CD4-positive, alpha-beta T cell treated with Interleukin-1 beta for 1 hour (primary cell): ENCODE measurements around the gene MXRA7.
A peak's percentile ranks its signal among the peaks of the same experiment; 100 is the strongest.
"Not testable (repeated sequence)": the region's sequence is repeated elsewhere in the genome, so short reads cannot be mapped to it uniquely, and the experiment has no call there.

Source experiments
- DNase-seq, 2 donors: peaks; one replicate each; pipeline ENCODE4 v3.0.0-alpha.2; 2020 to 2022

Gene MXRA7

GRCh38 chr17:76710863-76711611 is at the start of gene MXRA7:
Gene MXRA7, minus strand, starts transcription at chr17:76710965. Its CDS starts 19 bp downstream, at chr17:76710946.
- peak; percentile 62 to 64 for DNase-seq

GRCh38 chr17:76758570-76758969 is 47.8 kb upstream of the MXRA7 start:
- DNase-seq, result no peak

GRCh38 chr17:76757256-76757655 is 46.5 kb upstream of the MXRA7 start:
- DNase-seq, result no peak

GRCh38 chr17:76755285-76755684 is 44.5 kb upstream of the MXRA7 start:
- no peak for DNase-seq

- peak; percentile 45 to 54 for DNase-seq
These were observed 42.5 kb upstream of the MXRA7 start for GRCh38 chr17:76753061-76753961.

GRCh38 chr17:76752006-76752405 is 41.2 kb upstream of the MXRA7 start:
- DNase-seq, result peak in 1 of 2 donors; percentile 56

- no peak for DNase-seq
These were observed 40.7 kb upstream of the MXRA7 start for GRCh38 chr17:76751416-76751993.

- no peak for DNase-seq
These were observed 37.9 kb upstream of the MXRA7 start for GRCh38 chr17:76748657-76749056.

- DNase-seq, result no peak
These were observed 37.1 kb upstream of the MXRA7 start for GRCh38 chr17:76747716-76748363.

- not testable (repeated sequence) for DNase-seq
These were observed 35.0 kb upstream of the MXRA7 start for GRCh38 chr17:76745785-76746184.

GRCh38 chr17:76744747-76745146 is 34.0 kb upstream of the MXRA7 start:
- DNase-seq, result no peak

- DNase-seq, result no peak
These were observed 32.2 kb upstream of the MXRA7 start for GRCh38 chr17:76742958-76743357.

GRCh38 chr17:76740329-76741118 is 29.8 kb upstream of the MXRA7 start:
- no peak for DNase-seq

- not testable (repeated sequence) for DNase-seq
These were observed 28.9 kb upstream of the MXRA7 start for GRCh38 chr17:76739568-76740115.

GRCh38 chr17:76738468-76738850 is 27.7 kb upstream of the MXRA7 start:
- no peak for DNase-seq

GRCh38 chr17:76737676-76738467 is 27.1 kb upstream of the MXRA7 start, which contains the start of gene MFSD11:
Gene MFSD11, plus strand, starts transcription at chr17:76738119. Its CDS starts 234 bp downstream, at chr17:76738353.
- peak; percentile 93 to 94 for DNase-seq

GRCh38 chr17:76737082-76737675 is 26.4 kb upstream of the MXRA7 start, which contains the start of gene SRSF2:
Gene SRSF2, minus strand, starts transcription at chr17:76737331. Its CDS starts 171 bp downstream, at chr17:76737160.
- DNase-seq, result peak; percentile 99

- DNase-seq, result peak; percentile 72
These were observed 25.8 kb upstream of the MXRA7 start for GRCh38 chr17:76736349-76737081.

- no peak for DNase-seq
These were observed 25.0 kb upstream of the MXRA7 start for GRCh38 chr17:76735586-76736348.
